Measurements from ENCODE around the gene RASGEF1B. TPM values are rescaled to one million over a fixed set of nuclear protein-coding genes. Genes with fewer than 3 reads are reported as not detected.

The RASGEF1B gene
- total RNA-seq, 1 experiment from 2014 or later = 6.9 TPM

DNA sequence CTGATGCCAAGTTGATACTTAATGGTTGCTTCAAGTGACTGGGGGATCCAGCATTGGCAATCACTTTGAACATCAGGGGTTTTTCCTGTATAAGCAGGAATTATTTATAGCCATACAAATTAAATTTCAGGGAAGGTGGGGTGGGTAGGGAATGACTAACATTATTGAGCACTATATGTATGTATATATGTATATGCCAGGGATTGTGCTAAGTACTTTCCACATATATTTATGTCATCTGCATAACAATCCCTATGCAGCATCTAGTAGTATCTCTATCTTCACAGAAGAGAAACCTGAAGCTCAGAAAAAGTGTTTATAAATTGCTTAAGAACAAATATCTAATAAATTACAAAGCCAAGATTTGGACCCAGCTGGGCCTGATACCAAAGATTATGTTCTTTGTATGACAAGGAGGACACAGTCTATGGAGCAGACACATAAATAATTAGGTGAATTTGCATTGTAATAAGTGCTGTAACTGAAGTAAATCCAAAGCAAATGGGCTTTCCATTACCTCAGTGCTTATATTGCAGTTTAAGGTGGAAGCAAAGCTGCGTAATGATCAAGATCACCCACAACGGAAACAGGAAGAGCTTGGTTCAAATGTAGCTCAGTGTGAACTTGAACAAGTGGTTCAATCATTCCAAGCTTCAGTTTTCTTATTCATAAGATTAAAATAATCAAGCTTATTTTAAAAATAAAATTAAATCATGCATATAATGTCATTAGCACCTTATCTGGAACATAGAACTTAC is 18.9 kb upstream of the RASGEF1B start:
- Mint-ChIP-seq H3K9me3 (peaks cover 24% of the 10 kb centered on the region), H3K4me1 (peaks cover 32% of the 10 kb centered on the region), H3K27ac (0 out of 2 replicates have a peak overlapping the region, but pooled peaks have one; percentile 38), H3K36me3 (peaks cover 22% of the 10 kb centered on the region), H3K27me3 (ENCODE audit: low read depth) (no peaks in the 10 kb centered on the region), H3K4me3 (no peak overlapping the region)
- ATAC-seq = no peak
- TF ChIP-seq RORB (CRISPR knock-in tag; IDR thresholded peaks at IDR 0.05) = no peak
- TF ChIP-seq, protein P1, sequence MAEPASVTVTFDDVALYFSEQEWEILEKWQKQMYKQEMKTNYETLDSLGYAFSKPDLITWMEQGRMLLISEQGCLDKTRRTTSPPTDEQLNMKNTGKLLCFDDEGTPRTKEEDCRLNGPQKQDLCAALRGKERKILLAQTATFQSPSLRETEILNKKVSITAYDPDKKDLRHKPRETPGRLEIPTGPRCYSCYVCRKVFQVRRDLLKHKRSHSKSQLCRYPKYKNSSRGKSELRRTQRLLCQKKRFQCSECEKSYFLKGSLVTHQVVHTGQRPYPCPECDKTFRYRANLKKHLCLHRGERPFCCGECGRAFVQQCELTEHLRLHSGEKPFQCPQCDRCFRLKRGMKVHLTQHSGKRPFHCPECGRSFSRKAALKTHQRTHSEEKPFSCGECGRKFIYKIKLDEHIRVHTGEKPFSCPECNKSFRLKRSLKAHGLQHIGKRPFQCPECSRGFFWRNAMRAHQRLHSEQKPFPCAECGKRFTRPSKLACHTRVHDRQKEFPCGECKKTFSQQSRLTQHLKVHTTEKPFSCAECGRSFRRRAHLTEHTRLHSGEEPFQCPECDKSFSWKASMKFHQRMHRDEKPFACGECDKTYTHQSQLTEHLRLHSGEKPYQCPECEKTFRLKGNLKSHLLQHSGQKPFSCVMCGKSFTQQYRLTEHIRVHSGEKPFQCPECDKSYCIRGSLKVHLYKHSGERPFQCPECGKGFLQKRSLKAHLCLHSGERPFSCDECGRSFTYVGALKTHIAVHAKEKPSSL (CRISPR knock-in tag; conservative IDR thresholded peaks at IDR 0.05) = no peak
- TF ChIP-seq SOX15 (CRISPR knock-in tag; IDR thresholded peaks at IDR 0.05) = no peak
- TF ChIP-seq NFYB (CRISPR knock-in tag; conservative IDR thresholded peaks at IDR 0.05; ENCODE audit: low read depth) = no peak
- TF ChIP-seq FOXJ3 (CRISPR knock-in tag; IDR thresholded peaks at IDR 0.05; ENCODE audit: borderline replicate concordance) = no peak
- no peak for TF ChIP-seq CREB1 (CRISPR knock-in tag; IDR thresholded peaks at IDR 0.05)
- no peak for TF ChIP-seq STAT6 (CRISPR knock-in tag; conservative IDR thresholded peaks at IDR 0.05; ENCODE audit: low read depth)
- no peak for TF ChIP-seq GRHL2 (CRISPR knock-in tag; IDR thresholded peaks at IDR 0.05; ENCODE audit: insufficient replicate concordance, severe bottlenecking)
- no peak for TF ChIP-seq ZNF232 (CRISPR knock-in tag; IDR thresholded peaks at IDR 0.05)
- no peak for TF ChIP-seq RELA (CRISPR knock-in tag; IDR thresholded peaks at IDR 0.05; ENCODE audit: borderline replicate concordance)
- no peak for TF ChIP-seq ELF4 (CRISPR knock-in tag; IDR thresholded peaks at IDR 0.05; ENCODE audit: low read depth)
- no peak for TF ChIP-seq ZNF121 (CRISPR knock-in tag; IDR thresholded peaks at IDR 0.05)
- no peak for TF ChIP-seq TEAD1 (CRISPR knock-in tag; IDR thresholded peaks at IDR 0.05)
- TF ChIP-seq, protein P2, sequence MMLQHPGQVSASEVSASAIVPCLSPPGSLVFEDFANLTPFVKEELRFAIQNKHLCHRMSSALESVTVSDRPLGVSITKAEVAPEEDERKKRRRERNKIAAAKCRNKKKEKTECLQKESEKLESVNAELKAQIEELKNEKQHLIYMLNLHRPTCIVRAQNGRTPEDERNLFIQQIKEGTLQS (CRISPR knock-in tag; conservative IDR thresholded peaks at IDR 0.05) = no peak
- no peak for TF ChIP-seq MLX (CRISPR knock-in tag; IDR thresholded peaks at IDR 0.05)
- ChIA-PET CTCF (no interaction called here), POLR2A (no interaction called here)
- DNase-seq (ENCODE audit: low spot score) = no peak

DNA sequence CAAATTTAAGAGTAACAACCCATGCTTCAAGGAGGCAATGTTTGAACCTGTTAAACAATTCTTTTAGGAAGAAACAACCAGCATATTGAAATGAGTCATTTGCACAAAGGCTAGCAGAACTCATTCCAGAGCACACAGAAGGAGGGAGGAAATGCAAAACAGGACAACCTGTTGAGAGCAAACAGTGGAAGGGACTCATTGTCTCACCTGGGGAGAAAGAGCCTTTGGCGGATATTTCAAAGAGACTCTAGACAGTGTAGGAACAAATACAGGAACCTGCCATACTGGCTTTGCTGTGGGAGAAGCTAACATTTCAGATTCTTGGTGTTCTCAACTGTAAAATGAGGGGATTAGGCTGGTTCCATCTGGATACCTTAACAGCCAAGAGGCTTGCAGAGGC is 14.8 kb upstream of the RASGEF1B start:
- peaks cover 11% of the 10 kb centered on the region for H3K9me3 Mint-ChIP-seq
- ATAC-seq (peak; percentile 100), DNase-seq (ENCODE audit: low spot score) (no peak)
- H3K27me3 Mint-ChIP-seq (ENCODE audit: low read depth) = no peaks in the 10 kb centered on the region
- H3K27ac Mint-ChIP-seq = peak overlapping the region; percentile 96
- ChIA-PET CTCF (interaction anchor here (0.6 to 1.0 kb wide), 2 partner anchors 13 to 19 kb away, joined by 3 to 5 read pairs; no protein-coding TSS in a partner anchor), POLR2A (no interaction called here)
- peaks cover 15% of the 10 kb centered on the region for H3K36me3 Mint-ChIP-seq
- H3K4me3 Mint-ChIP-seq = no peak overlapping the region
- peaks cover 30% of the 10 kb centered on the region for H3K4me1 Mint-ChIP-seq
- TF ChIP-seq ZNF671 (CRISPR knock-in tag; IDR thresholded peaks at IDR 0.05) = no peak
- TF ChIP-seq ZNF423 (CRISPR knock-in tag; IDR thresholded peaks at IDR 0.05) = peak; percentile 50; the same call in 1 of the 2 replicates
- no peak for TF ChIP-seq ZNF219 (CRISPR knock-in tag; IDR thresholded peaks at IDR 0.05; ENCODE audit: borderline replicate concordance)
- TF ChIP-seq, protein P3, sequence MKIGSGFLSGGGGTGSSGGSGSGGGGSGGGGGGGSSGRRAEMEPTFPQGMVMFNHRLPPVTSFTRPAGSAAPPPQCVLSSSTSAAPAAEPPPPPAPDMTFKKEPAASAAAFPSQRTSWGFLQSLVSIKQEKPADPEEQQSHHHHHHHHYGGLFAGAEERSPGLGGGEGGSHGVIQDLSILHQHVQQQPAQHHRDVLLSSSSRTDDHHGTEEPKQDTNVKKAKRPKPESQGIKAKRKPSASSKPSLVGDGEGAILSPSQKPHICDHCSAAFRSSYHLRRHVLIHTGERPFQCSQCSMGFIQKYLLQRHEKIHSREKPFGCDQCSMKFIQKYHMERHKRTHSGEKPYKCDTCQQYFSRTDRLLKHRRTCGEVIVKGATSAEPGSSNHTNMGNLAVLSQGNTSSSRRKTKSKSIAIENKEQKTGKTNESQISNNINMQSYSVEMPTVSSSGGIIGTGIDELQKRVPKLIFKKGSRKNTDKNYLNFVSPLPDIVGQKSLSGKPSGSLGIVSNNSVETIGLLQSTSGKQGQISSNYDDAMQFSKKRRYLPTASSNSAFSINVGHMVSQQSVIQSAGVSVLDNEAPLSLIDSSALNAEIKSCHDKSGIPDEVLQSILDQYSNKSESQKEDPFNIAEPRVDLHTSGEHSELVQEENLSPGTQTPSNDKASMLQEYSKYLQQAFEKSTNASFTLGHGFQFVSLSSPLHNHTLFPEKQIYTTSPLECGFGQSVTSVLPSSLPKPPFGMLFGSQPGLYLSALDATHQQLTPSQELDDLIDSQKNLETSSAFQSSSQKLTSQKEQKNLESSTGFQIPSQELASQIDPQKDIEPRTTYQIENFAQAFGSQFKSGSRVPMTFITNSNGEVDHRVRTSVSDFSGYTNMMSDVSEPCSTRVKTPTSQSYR (CRISPR knock-in tag; IDR thresholded peaks at IDR 0.05) = no peak
- no peak for TF ChIP-seq CREB1 (CRISPR knock-in tag; IDR thresholded peaks at IDR 0.05)
- peak; percentile 36; the same call in 1 of the 2 replicates for TF ChIP-seq ETV6 (CRISPR knock-in tag; IDR thresholded peaks at IDR 0.05)
- TF ChIP-seq, protein P2 (CRISPR knock-in tag; conservative IDR thresholded peaks at IDR 0.05) = no peak
- TF ChIP-seq, protein P1 (CRISPR knock-in tag; conservative IDR thresholded peaks at IDR 0.05) = 0 out of 2 replicates have a peak, but pooled peaks have one; percentile 42
- TF ChIP-seq JUN (CRISPR knock-in tag; IDR thresholded peaks at IDR 0.05) = no peak

Measured in WTC11 (cell line).